Measurements from ENCODE around the gene ARHGAP42.

DNA sequence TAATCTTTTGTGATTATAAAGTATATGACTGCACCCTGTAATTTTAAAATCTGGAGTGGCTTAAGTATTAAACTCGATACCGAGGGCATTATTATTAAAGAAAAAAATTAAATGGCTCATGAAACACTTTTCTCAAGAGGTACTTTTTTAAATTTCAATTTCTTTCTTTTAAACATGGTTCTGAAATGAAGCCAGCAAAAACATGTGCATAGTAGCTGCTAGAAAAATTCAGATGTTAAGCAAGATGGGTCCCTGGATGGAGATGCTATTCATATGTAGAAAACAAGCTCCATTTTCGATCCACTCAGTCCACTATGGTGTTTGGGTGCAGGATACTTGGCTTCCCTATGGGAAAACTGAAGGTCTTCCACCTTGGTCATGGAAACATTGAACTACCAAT, 253.0 kb downstream of the ARHGAP42 start:
- no peak for TF ChIP-seq EZH2 (IDR thresholded peaks at IDR 0.05)
- no peak for TF ChIP-seq POLR2AphosphoS5 (IDR thresholded peaks at IDR 0.05; ENCODE audit: borderline replicate concordance, low read depth, low read length)

Measured in SK-N-MC (cell line).